ENCODE results near the gene COPS3.

COPS3 gene

GRCh38 chr17:17203173-17203730 lies 77.8 kb downstream of the COPS3 start:
- H3K9me3 Mint-ChIP-seq (ENCODE audit: low read depth), result no peaks in the 10 kb centered on the region
- no peaks in the 10 kb centered on the region for H3K27me3 Mint-ChIP-seq
- peaks cover 17% of the 10 kb centered on the region for H3K4me1 Mint-ChIP-seq (ENCODE audit: low read depth)
- peaks cover 2% of the 10 kb centered on the region for H3K36me3 Mint-ChIP-seq
- no peak overlapping the region for H3K27ac Mint-ChIP-seq
- H3K4me3 Mint-ChIP-seq, result peak overlapping the region; percentile 92

GRCh38 chr17:17201907-17202306 lies 79.1 kb downstream of the COPS3 start:
- Mint-ChIP-seq H3K36me3 (peaks cover 2% of the 10 kb centered on the region), H3K4me1 (ENCODE audit: low read depth) (peaks cover 19% of the 10 kb centered on the region), H3K9me3 (ENCODE audit: low read depth) (no peaks in the 10 kb centered on the region), H3K27ac (no peak overlapping the region), H3K4me3 (no peak overlapping the region), H3K27me3 (no peaks in the 10 kb centered on the region)

GRCh38 chr17:17201271-17201670 lies 79.8 kb downstream of the COPS3 start:
- H3K36me3 Mint-ChIP-seq, result peaks cover 2% of the 10 kb centered on the region
- H3K27ac Mint-ChIP-seq, result no peak overlapping the region
- no peak overlapping the region for H3K4me3 Mint-ChIP-seq
- H3K27me3 Mint-ChIP-seq, result no peaks in the 10 kb centered on the region
- H3K4me1 Mint-ChIP-seq (ENCODE audit: low read depth), result peaks cover 19% of the 10 kb centered on the region
- no peaks in the 10 kb centered on the region for H3K9me3 Mint-ChIP-seq (ENCODE audit: low read depth)

GRCh38 chr17:17200831-17201230 lies 80.2 kb downstream of the COPS3 start:
- Mint-ChIP-seq H3K27ac (no peak overlapping the region), H3K27me3 (no peaks in the 10 kb centered on the region), H3K4me1 (ENCODE audit: low read depth) (peaks cover 19% of the 10 kb centered on the region), H3K36me3 (peaks cover 2% of the 10 kb centered on the region), H3K9me3 (ENCODE audit: low read depth) (no peaks in the 10 kb centered on the region), H3K4me3 (no peak overlapping the region)

- no peaks in the 10 kb centered on the region for H3K9me3 Mint-ChIP-seq (ENCODE audit: low read depth)
- peaks cover 2% of the 10 kb centered on the region for H3K36me3 Mint-ChIP-seq
- no peak overlapping the region for H3K27ac Mint-ChIP-seq
- H3K4me3 Mint-ChIP-seq, result no peak overlapping the region
- H3K27me3 Mint-ChIP-seq, result no peaks in the 10 kb centered on the region
- H3K4me1 Mint-ChIP-seq (ENCODE audit: low read depth), result peaks cover 17% of the 10 kb centered on the region
These were observed 80.7 kb downstream of the COPS3 start for GRCh38 chr17:17200311-17200710.

- Mint-ChIP-seq H3K36me3 (no peaks in the 10 kb centered on the region), H3K27me3 (no peaks in the 10 kb centered on the region), H3K9me3 (ENCODE audit: low read depth) (no peaks in the 10 kb centered on the region), H3K4me3 (no peak overlapping the region), H3K4me1 (ENCODE audit: low read depth) (peaks cover 3% of the 10 kb centered on the region), H3K27ac (no peak overlapping the region)
These were observed 82.8 kb downstream of the COPS3 start for GRCh38 chr17:17198281-17198680.

GRCh38 chr17:17196776-17197175 lies 84.3 kb downstream of the COPS3 start:
- H3K27me3 Mint-ChIP-seq, result no peaks in the 10 kb centered on the region
- H3K27ac Mint-ChIP-seq, result no peak overlapping the region
- no peak overlapping the region for H3K4me3 Mint-ChIP-seq
- peaks cover 2% of the 10 kb centered on the region for H3K4me1 Mint-ChIP-seq (ENCODE audit: low read depth)
- no peaks in the 10 kb centered on the region for H3K36me3 Mint-ChIP-seq
- H3K9me3 Mint-ChIP-seq (ENCODE audit: low read depth), result no peaks in the 10 kb centered on the region

All from activated naive CD8-positive, alpha-beta T cell (primary cell).